Fibroblast of gingiva (primary cell): ENCODE data around the gene CCL19.

Source experiments
- DNase-seq: peaks from one replicate; pipeline ENCODE4 v3.0.0-alpha.2; 2011; ENCODE audit warnings: low read depth

Gene CCL19

GRCh38 chr9:34694811-34695210 is 3.7 kb upstream of the CCL19 start:
- no peak for DNase-seq

GRCh38 chr9:34693560-34693959 is 2.5 kb upstream of the CCL19 start:
- no peak for DNase-seq

- no peak for DNase-seq
Observed at GRCh38 chr9:34691936-34692315, 850 bp upstream of the CCL19 start.

- DNase-seq, result no peak
Observed at GRCh38 chr9:34689512-34689911, 1.6 kb downstream of the CCL19 start.

- no peak for DNase-seq
Observed at GRCh38 chr9:34689116-34689470, 2.0 kb downstream of the CCL19 start.

- no peak for DNase-seq
Observed at GRCh38 chr9:34688329-34689115, 2.6 kb downstream of the CCL19 start.

GRCh38 chr9:34687276-34688030 is 3.6 kb downstream of the CCL19 start:
- no peak for DNase-seq

GRCh38 chr9:34686732-34687131 is 4.3 kb downstream of the CCL19 start:
- DNase-seq, result peak; percentile 46

- DNase-seq, result peak; percentile 96
Observed at GRCh38 chr9:34686231-34686630, 4.8 kb downstream of the CCL19 start.

GRCh38 chr9:34685591-34685990 is 5.5 kb downstream of the CCL19 start:
- peak; percentile 90 for DNase-seq

- no peak for DNase-seq
Observed at GRCh38 chr9:34684816-34685215, 6.3 kb downstream of the CCL19 start.

- no peak for DNase-seq
Observed at GRCh38 chr9:34684145-34684544, 6.9 kb downstream of the CCL19 start.

GRCh38 chr9:34675869-34676268 is 15.2 kb downstream of the CCL19 start:
- DNase-seq, result peak; percentile 40

- DNase-seq, result peak; percentile 80
Observed at GRCh38 chr9:34675048-34675714, 15.9 kb downstream of the CCL19 start.

- DNase-seq, result no peak
Observed at GRCh38 chr9:34674440-34674839, 16.6 kb downstream of the CCL19 start.

- DNase-seq, result no peak
Observed at GRCh38 chr9:34671307-34671706, 19.8 kb downstream of the CCL19 start.

GRCh38 chr9:34669809-34670562 is 21.1 kb downstream of the CCL19 start:
- no peak for DNase-seq

- peak; percentile 96 for DNase-seq
Observed at GRCh38 chr9:34665381-34666250, 25.5 kb downstream of the CCL19 start.

GRCh38 chr9:34665067-34665380 is 26.1 kb downstream of the CCL19 start:
- DNase-seq, result no peak

GRCh38 chr9:34664281-34665066 is 26.6 kb downstream of the CCL19 start:
- peak; percentile 81 for DNase-seq

GRCh38 chr9:34663303-34663605 is 27.8 kb downstream of the CCL19 start:
- no peak for DNase-seq
